ENCODE data around the gene PLAAT2. TPM values are rescaled to one million over a fixed set of nuclear protein-coding genes. Genes with fewer than 3 reads are reported as not detected.

Gene PLAAT2
- polyA plus RNA-seq, 3 donors, result not detected

GRCh38 chr11:63595296-63595695 lies 32.1 kb upstream of the PLAAT2 start:
- Mint-ChIP-seq H3K9me3 (peaks cover 0 to 3% (median 0%) of the 10 kb centered on the region in 7 donors), H3K27me3 (ENCODE audit: low read depth in 3 of 3) (peaks cover 2 to 5% (median 2%) of the 10 kb centered on the region in 3 donors), H3K4me1 (peaks cover 4% of the 10 kb centered on the region), H3K36me3 (peaks cover 0 to 43% of the 10 kb centered on the region in 2 donors), H3K4me3 (no peak overlapping the region), H3K27ac (peak overlapping the region in 1 of 7 donors; percentile 73)
- no peak for DNase-seq
- Histone ChIP-seq H2AFZ (ENCODE audit: insufficient read depth, low read depth, low read length, poor library complexity, severe bottlenecking) (no peak overlapping the region), H3K27ac (ENCODE audit: low read depth in 1 of 2, low read length in 2 of 2) (no peak overlapping the region), H3K9ac (ENCODE audit: insufficient read depth, low read length, poor library complexity, severe bottlenecking) (no peak overlapping the region), H3K36me3 (replicated peaks in 1 of 2; ENCODE audit: control insufficient read depth in 1 of 2, insufficient read depth in 2 of 2, low read length in 2 of 2) (no peaks in the 10 kb centered on the region), H3K4me3 (replicated peaks in 1 of 3; ENCODE audit: low read depth in 2 of 3, low read length in 3 of 3) (no peak overlapping the region), H3K4me1 (ENCODE audit: control insufficient read depth in 1 of 2, insufficient read depth in 2 of 2, low read length in 2 of 2) (no peaks in the 10 kb centered on the region), H3K4me2 (replicated peaks; ENCODE audit: extremely low read depth, low read length, poor library complexity, severe bottlenecking) (no peak overlapping the region), H3K9me3 (replicated peaks in 1 of 2; ENCODE audit: control insufficient read depth in 1 of 2, insufficient read depth in 1 of 2, low read length in 2 of 2) (no peaks in the 10 kb centered on the region), H3K79me2 (ENCODE audit: insufficient read depth, low read length) (no peaks in the 10 kb centered on the region), H4K20me1 (ENCODE audit: insufficient read depth, low read length) (no peaks in the 10 kb centered on the region), H3K27me3 (ENCODE audit: control insufficient read depth in 2 of 2, insufficient read depth in 2 of 2, low read length in 2 of 2) (no peaks in the 10 kb centered on the region)
- intact Hi-C loops (cut with micrococcal nuclease), result no loop called here
- 88% methylated on average over 2 of the region's 4 CpGs for WGBS (ENCODE audit: insufficient coverage)
- no peak for TF ChIP-seq CTCF (IDR thresholded peaks at IDR 0.05)

DNA sequence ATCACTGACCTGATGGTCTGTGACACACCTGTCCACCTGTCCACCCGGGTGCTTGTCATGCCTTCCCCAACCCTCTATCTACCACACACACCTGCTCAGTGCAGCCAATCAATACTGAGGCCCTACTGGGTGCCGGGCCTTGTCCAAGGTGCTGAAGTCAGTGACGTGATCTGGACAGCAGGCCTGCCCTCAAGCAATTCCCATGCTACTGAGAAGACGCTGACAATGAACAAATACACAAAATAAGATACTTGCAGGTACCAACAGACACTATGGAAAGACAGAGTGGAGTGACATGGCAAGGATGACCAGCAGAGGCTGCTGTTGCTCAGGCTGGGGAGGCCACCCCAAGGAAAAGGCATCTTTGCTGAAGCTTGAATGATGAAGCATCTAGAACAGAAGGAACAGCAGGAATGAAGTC lies 29.8 kb upstream of the PLAAT2 start:
- Histone ChIP-seq H3K27me3 (ENCODE audit: control insufficient read depth in 2 of 2, insufficient read depth in 2 of 2, low read length in 2 of 2) (no peaks in the 10 kb centered on the region), H2AFZ (ENCODE audit: insufficient read depth, low read depth, low read length, poor library complexity, severe bottlenecking) (no peak overlapping the region), H3K36me3 (replicated peaks in 1 of 2; ENCODE audit: control insufficient read depth in 1 of 2, insufficient read depth in 2 of 2, low read length in 2 of 2) (no peaks in the 10 kb centered on the region), H3K9ac (ENCODE audit: insufficient read depth, low read length, poor library complexity, severe bottlenecking) (no peak overlapping the region), H3K9me3 (replicated peaks in 1 of 2; ENCODE audit: control insufficient read depth in 1 of 2, insufficient read depth in 1 of 2, low read length in 2 of 2) (no peaks in the 10 kb centered on the region), H3K4me1 (ENCODE audit: control insufficient read depth in 1 of 2, insufficient read depth in 2 of 2, low read length in 2 of 2) (no peaks in the 10 kb centered on the region), H3K4me2 (replicated peaks; ENCODE audit: extremely low read depth, low read length, poor library complexity, severe bottlenecking) (no peak overlapping the region), H3K79me2 (ENCODE audit: insufficient read depth, low read length) (no peaks in the 10 kb centered on the region), H3K4me3 (replicated peaks in 1 of 3; ENCODE audit: low read depth in 2 of 3, low read length in 3 of 3) (no peak overlapping the region), H3K27ac (ENCODE audit: low read depth in 1 of 2, low read length in 2 of 2) (no peak overlapping the region), H4K20me1 (ENCODE audit: insufficient read depth, low read length) (no peaks in the 10 kb centered on the region)
- Mint-ChIP-seq H3K27ac (no peak overlapping the region), H3K27me3 (ENCODE audit: low read depth in 3 of 3) (peaks cover 2 to 7% (median 4%) of the 10 kb centered on the region in 3 donors), H3K9me3 (peaks cover 0 to 3% (median 0%) of the 10 kb centered on the region in 7 donors), H3K4me1 (peaks cover 4% of the 10 kb centered on the region), H3K4me3 (no peak overlapping the region), H3K36me3 (peaks cover 0 to 61% of the 10 kb centered on the region in 2 donors)
- DNase-seq, result peak; percentile 33 to 47 (median 42)
- TF ChIP-seq CTCF (IDR thresholded peaks at IDR 0.05), result peak; percentile 77
- WGBS (ENCODE audit: insufficient coverage), result 68% methylated on average over 4 of the region's 4 CpGs
- intact Hi-C loops (cut with micrococcal nuclease), result loop anchor here (1.0 to 2.0 kb wide), 2 partner anchors 42 to 44 kb away; no protein-coding TSS in a partner anchor

Data from CD14-positive monocyte (primary cell).